K562 (cell line): ENCODE results near the gene ATP9A. TPM values are rescaled to one million over a fixed set of nuclear protein-coding genes. Genes with fewer than 3 reads are reported as not detected.

Experiments used
- ATAC-seq: fragments of 200-7000 bp; cut with Tn5 transposase; 3 replicates; pipeline ENCODE4 v1.9.1; 2020; ENCODE audit warnings: moderate library complexity
- BruUV-seq: library from RNA; stranded (reverse); fragments of 400-500 nt; replicated peaks from 2 replicates; lab custom pipeline; 2021; lab: Mats Ljungman, UMichigan
- CTCF ChIA-PET: fragments of 300-600 bp; formaldehyde crosslinking; extraction: SDS; loops from one replicate; lab custom pipeline; 2021; ENCODE audit warnings: low intra/inter-chr PET ratio; lab: Yijun Ruan, JAX
- POLR2A ChIA-PET: fragments of 300-600, 350-650 bp; sonication (Branson Sonifier 250); formaldehyde crosslinking; extraction: SDS; loops from one replicate; lab custom pipeline; 2021; ENCODE audit warnings: antibody characterized with exemption, inconsistent platforms; lab: Yijun Ruan, JAX
- DNase-seq, 4 experiments: peaks; one replicate each; pipeline versions ENCODE4 v3.0.0 to v3.0.0-alpha.2; 2011 to 2018; ENCODE audit warnings: low spot score in 3 of 4, mixed read lengths in 3 of 4; ENCODE audit errors: extremely low read depth in 1 of 4
- FAIRE-seq: peaks from 2 replicates; lab custom pipeline; 2011; peaks lifted over from hg19 to GRCh38; lab: Jason Lieb, UNC
- H2AFZ ChIP-seq: 2 replicates; pipeline ENCODE4 v1.6.0; 2011; ENCODE audit warnings: low read depth, low read length, control low read depth, inconsistent platforms
- H3K27ac ChIP-seq: fragments of 200-600 bp; 3 replicates; pipeline ENCODE4 v1.8.0; 2011; ENCODE audit warnings: low read depth, mild to moderate bottlenecking, control low read depth, inconsistent platforms, low read length, moderate library complexity, mixed read lengths; ENCODE audit errors: extremely low read depth
- H3K27me3 ChIP-seq, 2 experiments: fragments of 300-600 bp in 1 of 2; 2 replicates in 1 of 2; 3 replicates in 1 of 2; pipeline versions ENCODE4 v1.6.0 to v1.8.0; 2011; ENCODE audit warnings: inconsistent platforms in 2 of 2, low read length in 2 of 2, mild to moderate bottlenecking in 1 of 2, mixed read lengths in 1 of 2, moderate library complexity in 1 of 2; ENCODE audit not compliant: control insufficient read depth in 2 of 2, insufficient read depth in 2 of 2
- H3K36me3 ChIP-seq: fragments of 300-600 bp; 3 replicates; pipeline ENCODE4 v1.8.0; 2011; ENCODE audit warnings: mild to moderate bottlenecking, low read length, inconsistent platforms; ENCODE audit not compliant: control insufficient read depth, insufficient read depth
- H3K4me1 ChIP-seq, 2 experiments: fragments of 200-600 bp in 1 of 2; replicated peaks in 1 of 2; 2 replicates in 1 of 2; 3 replicates in 1 of 2; pipeline versions ENCODE4 v1.5.1 to v1.8.0; 2011; ENCODE audit warnings: inconsistent platforms in 2 of 2, low read length in 2 of 2, mild to moderate bottlenecking in 1 of 2, mixed read lengths in 1 of 2, moderate library complexity in 1 of 2; ENCODE audit not compliant: control insufficient read depth in 2 of 2, insufficient read depth in 2 of 2
- H3K4me2 ChIP-seq: 2 replicates; pipeline ENCODE4 v1.6.1; 2011; ENCODE audit warnings: low read length, control low read depth, inconsistent platforms, mixed read lengths; ENCODE audit not compliant: insufficient read depth
- H3K4me3 ChIP-seq: fragments of 200-600 bp; sonication (generic), shearing (Covaris generic); 2 replicates; pipeline ENCODE4 v1.5.1; 2016; ENCODE audit warnings: control low read depth, inconsistent platforms
- H3K79me2 ChIP-seq: fragments of 200-600 bp; 3 replicates; pipeline ENCODE4 v1.8.0; 2011; ENCODE audit warnings: low read length, inconsistent platforms; ENCODE audit not compliant: control insufficient read depth, insufficient read depth
- H3K9ac ChIP-seq, 2 experiments: 2 replicates each; pipeline versions ENCODE4 v1.6.0 to v1.6.1; 2011; ENCODE audit warnings: low read depth in 2 of 2, low read length in 2 of 2, control low read depth in 1 of 2, inconsistent platforms in 1 of 2, mild to moderate bottlenecking in 1 of 2, mixed read lengths in 1 of 2; ENCODE audit not compliant: insufficient read depth in 1 of 2
- H3K9me1 ChIP-seq: one replicate; pipeline ENCODE4 v1.6.0; 2011; ENCODE audit warnings: inconsistent platforms, mild to moderate bottlenecking, low read length, moderate library complexity; ENCODE audit not compliant: control insufficient read depth, insufficient read depth
- H3K9me3 ChIP-seq: replicated peaks from 2 replicates; pipeline ENCODE4 v1.5.1; 2011; ENCODE audit warnings: low read depth, low read length, inconsistent platforms; ENCODE audit not compliant: control insufficient read depth, insufficient read depth
- H4K20me1 ChIP-seq: replicated peaks from 2 replicates; pipeline ENCODE4 v1.6.1; 2011; ENCODE audit warnings: low read length, inconsistent platforms, mixed read lengths; ENCODE audit not compliant: control insufficient read depth, insufficient read depth
- CBX3 ChIP-seq, 2 experiments: IDR thresholded peaks; 1 replicate in 1 of 2; 2 replicates in 1 of 2; pipeline ENCODE4 v1.6.1; 2012; ENCODE audit warnings: inconsistent platforms in 2 of 2, low read length in 2 of 2, borderline replicate concordance in 1 of 2, control low read depth in 1 of 2
- MYBL2 ChIP-seq, 2 experiments: fragments of 450-650 bp in 1 of 2; sonication (generic) in 1 of 2; formaldehyde crosslinking in 1 of 2; IDR thresholded peaks; 2 replicates each; pipeline versions ENCODE4 v1.6.1 to v1.8.1; 2017 to 2022; ENCODE audit warnings: borderline replicate concordance in 1 of 2, inconsistent platforms in 1 of 2, low read depth in 1 of 2, mild to moderate bottlenecking in 1 of 2, missing genetic modification reagents in 1 of 2, moderate library complexity in 1 of 2
- RNF219 ChIP-seq: fragments of 250-450 bp; sonication (Bioruptor Pico); IDR thresholded peaks from 2 replicates; pipeline ENCODE4 v1.5.0; 2022; ENCODE audit warnings: mild to moderate bottlenecking
- SMARCA4 ChIP-seq: fragments of 450-650 bp; IDR thresholded peaks from 2 replicates; pipeline ENCODE4 v1.6.1; 2016
- SPI1 ChIP-seq: IDR thresholded peaks from 2 replicates; pipeline ENCODE4 v1.6.1; 2011; ENCODE audit warnings: low read depth, low read length, control low read depth, borderline replicate concordance
- ZFX ChIP-seq: sonication (generic); formaldehyde crosslinking; IDR thresholded peaks from 2 replicates; pipeline ENCODE4 v1.8.0; 2022; ENCODE audit warnings: mild to moderate bottlenecking, missing genetic modification reagents, moderate library complexity
- WGBS: fragments of 100-300 bp; shearing (Covaris generic); methylation state at CpG from one replicate; pipeline ENCODE4 v1.1.6; 2016; ENCODE audit warnings: low coverage, mixed read lengths; ENCODE audit not compliant: insufficient coverage; ENCODE audit errors: missing lambda C conversion rate; 5-methylcytosine and 5-hydroxymethylcytosine counted together
- in situ Hi-C: fragments of 300-500 bp; cut with MboI; formaldehyde crosslinking; loops from 4 replicates; pipeline ENCODE4 v1.15.0; 2018; ENCODE audit warnings: inconsistent platforms, mixed read lengths
- intact Hi-C: fragments of 100-400 bp; cut with micrococcal nuclease; formaldehyde crosslinking; loops from 2 replicates; pipeline ENCODE4 v1.14.2; 2022
- polyA plus RNA-seq, 8 experiments: library from polyadenylated mRNA; depleted of rRNA in 4 of 8; stranded (reverse) in 5 of 8; unstranded in 3 of 8; fragments of >200 nt; fragmentation: Nextera tagmentation in 2 of 8; fragmentation: Illumina TruSeq in 1 of 8; extraction: Ambion mirVana in 2 of 8; extraction: Trizol in 1 of 8; gene quantifications; 2 replicates each; pipeline versions ENCODE4 v1.2.1 to v1.2.3, GENCODE V29; 2011 to 2014; ENCODE audit warnings: inconsistent platforms in 1 of 8, missing spikeins in 1 of 8
- total RNA-seq, 7 experiments: library from RNA; depleted of rRNA in 6 of 7; stranded (reverse); fragments of >200 nt in 6 of 7; fragmentation: Illumina TruSeq in 2 of 7; extraction: Trizol in 2 of 7; gene quantifications; 2 replicates each; pipeline versions ENCODE4 v1.2.1 to v1.2.3, GENCODE V29; 2011 to 2021; ENCODE audit warnings: low replicate concordance in 1 of 7
- TF ChIP-seq, protein P1 (sequence below): sonication (generic); formaldehyde crosslinking; IDR thresholded peaks from 2 replicates; pipeline ENCODE4 v1.8.0; 2022; ENCODE audit warnings: mild to moderate bottlenecking, missing genetic modification reagents
- TF ChIP-seq, protein P2 (sequence below): sonication (generic); formaldehyde crosslinking; IDR thresholded peaks from 2 replicates; pipeline ENCODE4 v1.8.1; 2023; ENCODE audit warnings: mild to moderate bottlenecking, missing genetic modification reagents

The ATP9A gene
- total and polyA plus RNA-seq, 9 of the 15 experiments (the other 6 are each of a cell fraction or from before 2014, with no cell fraction given), result 0.18 to 0.62 (median 0.29) TPM

DNA sequence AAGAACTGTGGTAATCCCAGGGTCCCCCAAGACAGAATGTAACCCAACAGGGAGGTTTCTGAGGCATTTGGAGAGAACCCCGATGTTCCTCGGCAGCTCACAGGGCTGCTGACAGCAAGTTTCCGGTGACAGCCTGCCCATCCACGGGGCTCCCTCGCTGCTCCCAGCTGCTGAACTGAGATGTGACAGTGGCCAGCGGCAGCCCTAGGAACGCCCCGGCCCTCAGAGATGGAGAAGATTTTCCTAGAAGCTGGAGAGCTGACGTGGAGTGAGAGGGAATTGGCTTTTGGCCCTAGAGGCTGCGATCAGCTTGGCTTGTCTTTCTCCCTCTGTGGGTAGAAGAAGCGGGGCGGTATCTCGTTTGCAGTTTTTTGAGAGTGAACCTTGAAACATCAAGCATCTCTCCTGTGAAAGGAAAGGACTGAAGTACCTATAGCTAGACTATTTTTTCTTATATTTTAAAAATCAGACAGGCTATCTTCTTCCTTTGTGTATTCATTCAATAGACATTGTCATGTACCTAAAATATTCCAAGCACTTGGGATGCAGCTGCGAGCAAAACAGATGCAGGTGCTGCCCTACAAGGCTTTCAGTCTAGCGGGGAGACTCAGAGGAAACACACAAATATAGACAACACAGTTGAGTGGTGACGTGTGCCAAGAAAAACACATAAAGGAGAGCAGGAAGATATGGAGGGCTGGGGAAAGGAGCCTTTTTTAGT is 197.3 kb downstream of the ATP9A start:
- DNase-seq (no peak), FAIRE-seq (no peak), ATAC-seq (peak; percentile 54)
- CTCF ChIA-PET, result no interaction called here
- in situ Hi-C loops, result no loop called here
- POLR2A ChIA-PET, result interaction anchor here (0.6 kb wide), 1 partner anchor 640 kb away, joined by 3 read pairs; no protein-coding TSS in a partner anchor
- Histone ChIP-seq H3K79me2 (no peaks in the 10 kb centered on the region), H3K27me3 (no peaks in the 10 kb centered on the region; a peak in 1 of 5 replicates), H3K9ac (peak overlapping the region in 1 of 2 experiments; percentile 68; a peak in 2 of 4 replicates), H2AFZ (no peak overlapping the region), H3K4me2 (no peak overlapping the region), H3K27ac (no peak overlapping the region), H3K9me3 (no peaks in the 10 kb centered on the region; the same call in 1 of the 2 replicates), H3K36me3 (no peaks in the 10 kb centered on the region), H3K9me1 (no peaks in the 10 kb centered on the region), H3K4me1 (peaks cover 0 to 8% of the 10 kb centered on the region in 2 experiments; a peak in 3 of 5 replicates), H3K4me3 (no peak overlapping the region), H4K20me1 (no peaks in the 10 kb centered on the region)
- BruUV-seq, result no TSS peak
- WGBS, result 25% methylated on average over 15 of the region's 16 CpGs
- intact Hi-C loops, result no loop called here
- TF ChIP-seq CBX3 (IDR thresholded peaks at IDR 0.05; ENCODE audit: borderline replicate concordance in 1 of 2, low read length in 2 of 2) (no peak), SPI1 (no peak), RNF219 (CRISPR knock-in tag) (no peak), SMARCA4 (no peak), MYBL2 (IDR thresholded peaks at IDR 0.05; ENCODE audit: low read depth) (no peak), MYBL2 (CRISPR knock-in tag; IDR thresholded peaks at IDR 0.05; ENCODE audit: borderline replicate concordance) (no peak), ZFX (no peak)
- TF ChIP-seq, protein P1, sequence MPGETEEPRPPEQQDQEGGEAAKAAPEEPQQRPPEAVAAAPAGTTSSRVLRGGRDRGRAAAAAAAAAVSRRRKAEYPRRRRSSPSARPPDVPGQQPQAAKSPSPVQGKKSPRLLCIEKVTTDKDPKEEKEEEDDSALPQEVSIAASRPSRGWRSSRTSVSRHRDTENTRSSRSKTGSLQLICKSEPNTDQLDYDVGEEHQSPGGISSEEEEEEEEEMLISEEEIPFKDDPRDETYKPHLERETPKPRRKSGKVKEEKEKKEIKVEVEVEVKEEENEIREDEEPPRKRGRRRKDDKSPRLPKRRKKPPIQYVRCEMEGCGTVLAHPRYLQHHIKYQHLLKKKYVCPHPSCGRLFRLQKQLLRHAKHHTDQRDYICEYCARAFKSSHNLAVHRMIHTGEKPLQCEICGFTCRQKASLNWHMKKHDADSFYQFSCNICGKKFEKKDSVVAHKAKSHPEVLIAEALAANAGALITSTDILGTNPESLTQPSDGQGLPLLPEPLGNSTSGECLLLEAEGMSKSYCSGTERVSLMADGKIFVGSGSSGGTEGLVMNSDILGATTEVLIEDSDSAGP (CRISPR knock-in tag), result no peak
- TF ChIP-seq, protein P2, sequence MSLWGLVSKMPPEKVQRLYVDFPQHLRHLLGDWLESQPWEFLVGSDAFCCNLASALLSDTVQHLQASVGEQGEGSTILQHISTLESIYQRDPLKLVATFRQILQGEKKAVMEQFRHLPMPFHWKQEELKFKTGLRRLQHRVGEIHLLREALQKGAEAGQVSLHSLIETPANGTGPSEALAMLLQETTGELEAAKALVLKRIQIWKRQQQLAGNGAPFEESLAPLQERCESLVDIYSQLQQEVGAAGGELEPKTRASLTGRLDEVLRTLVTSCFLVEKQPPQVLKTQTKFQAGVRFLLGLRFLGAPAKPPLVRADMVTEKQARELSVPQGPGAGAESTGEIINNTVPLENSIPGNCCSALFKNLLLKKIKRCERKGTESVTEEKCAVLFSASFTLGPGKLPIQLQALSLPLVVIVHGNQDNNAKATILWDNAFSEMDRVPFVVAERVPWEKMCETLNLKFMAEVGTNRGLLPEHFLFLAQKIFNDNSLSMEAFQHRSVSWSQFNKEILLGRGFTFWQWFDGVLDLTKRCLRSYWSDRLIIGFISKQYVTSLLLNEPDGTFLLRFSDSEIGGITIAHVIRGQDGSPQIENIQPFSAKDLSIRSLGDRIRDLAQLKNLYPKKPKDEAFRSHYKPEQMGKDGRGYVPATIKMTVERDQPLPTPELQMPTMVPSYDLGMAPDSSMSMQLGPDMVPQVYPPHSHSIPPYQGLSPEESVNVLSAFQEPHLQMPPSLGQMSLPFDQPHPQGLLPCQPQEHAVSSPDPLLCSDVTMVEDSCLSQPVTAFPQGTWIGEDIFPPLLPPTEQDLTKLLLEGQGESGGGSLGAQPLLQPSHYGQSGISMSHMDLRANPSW (CRISPR knock-in tag), result no peak
